Measurements from ENCODE around the gene SUN1. TPM values are rescaled to one million over a fixed set of nuclear protein-coding genes. Genes with fewer than 3 reads are reported as not detected.

The SUN1 gene
- total RNA-seq, 1 donor = 73.4 TPM

DNA sequence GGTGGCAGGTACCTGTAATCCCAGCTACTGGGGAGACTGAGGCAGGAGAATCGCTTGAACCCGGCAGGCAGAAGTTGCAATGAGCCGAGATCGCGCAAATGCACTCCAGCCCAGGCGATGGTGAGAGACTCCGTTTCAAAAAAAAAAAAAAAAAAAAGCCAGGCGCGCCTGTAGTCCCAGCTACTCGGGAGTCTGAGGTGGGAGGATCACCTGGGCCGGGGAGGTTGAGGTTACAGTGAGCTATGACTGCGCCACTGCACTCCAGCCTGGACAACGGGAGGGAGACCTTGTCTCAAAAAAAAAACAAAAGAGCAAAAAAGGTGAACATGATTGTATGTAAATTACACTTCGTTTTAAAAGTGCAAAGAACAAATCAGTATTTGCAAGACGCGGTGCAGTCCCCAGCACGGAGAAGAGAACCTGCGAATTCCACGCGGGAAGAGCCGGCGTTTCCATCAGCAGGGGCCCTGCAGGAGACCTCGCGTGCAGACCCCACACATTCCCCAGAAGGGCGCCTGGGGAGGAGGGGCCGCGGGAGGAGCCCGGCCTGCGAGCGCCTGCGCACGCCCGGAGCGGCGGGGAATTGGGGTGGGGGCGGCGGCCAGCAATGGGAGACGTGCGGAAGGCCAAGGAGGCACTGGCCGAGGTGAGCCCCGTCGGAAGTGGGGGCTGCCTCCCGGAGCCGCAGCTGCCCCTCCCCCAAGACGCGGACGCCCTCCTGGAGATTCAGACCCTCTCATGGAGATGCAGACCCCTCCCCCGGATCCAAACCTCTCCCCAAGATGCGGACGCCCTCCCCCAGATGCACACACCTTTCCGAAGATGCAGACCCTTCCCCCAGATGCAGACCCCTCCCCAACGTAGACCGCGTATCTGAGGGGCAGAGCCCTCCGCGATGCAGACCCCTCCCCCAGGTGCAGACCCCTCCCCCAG, 16.7 kb upstream of the SUN1 start:
- TF ChIP-seq, protein P1, sequence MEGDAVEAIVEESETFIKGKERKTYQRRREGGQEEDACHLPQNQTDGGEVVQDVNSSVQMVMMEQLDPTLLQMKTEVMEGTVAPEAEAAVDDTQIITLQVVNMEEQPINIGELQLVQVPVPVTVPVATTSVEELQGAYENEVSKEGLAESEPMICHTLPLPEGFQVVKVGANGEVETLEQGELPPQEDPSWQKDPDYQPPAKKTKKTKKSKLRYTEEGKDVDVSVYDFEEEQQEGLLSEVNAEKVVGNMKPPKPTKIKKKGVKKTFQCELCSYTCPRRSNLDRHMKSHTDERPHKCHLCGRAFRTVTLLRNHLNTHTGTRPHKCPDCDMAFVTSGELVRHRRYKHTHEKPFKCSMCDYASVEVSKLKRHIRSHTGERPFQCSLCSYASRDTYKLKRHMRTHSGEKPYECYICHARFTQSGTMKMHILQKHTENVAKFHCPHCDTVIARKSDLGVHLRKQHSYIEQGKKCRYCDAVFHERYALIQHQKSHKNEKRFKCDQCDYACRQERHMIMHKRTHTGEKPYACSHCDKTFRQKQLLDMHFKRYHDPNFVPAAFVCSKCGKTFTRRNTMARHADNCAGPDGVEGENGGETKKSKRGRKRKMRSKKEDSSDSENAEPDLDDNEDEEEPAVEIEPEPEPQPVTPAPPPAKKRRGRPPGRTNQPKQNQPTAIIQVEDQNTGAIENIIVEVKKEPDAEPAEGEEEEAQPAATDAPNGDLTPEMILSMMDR (IDR thresholded peaks at IDR 0.05; ENCODE audit: insufficient read depth, low read depth, low read length) = no peak
- no peak for DNase-seq (ENCODE audit: low read depth)
- peak overlapping the region; percentile 71 for H3K4me3 ChIP-seq (ENCODE audit: low read depth, low read length)

- TF ChIP-seq, protein P1 (IDR thresholded peaks at IDR 0.05; ENCODE audit: insufficient read depth, low read depth, low read length) = no peak
- peak; percentile 98 for DNase-seq (ENCODE audit: low read depth)
- peak overlapping the region; percentile 77 for H3K4me3 ChIP-seq (ENCODE audit: low read depth, low read length)
These were observed 16.0 kb upstream of the SUN1 start for GRCh38 chr7:816300-816750.

DNA sequence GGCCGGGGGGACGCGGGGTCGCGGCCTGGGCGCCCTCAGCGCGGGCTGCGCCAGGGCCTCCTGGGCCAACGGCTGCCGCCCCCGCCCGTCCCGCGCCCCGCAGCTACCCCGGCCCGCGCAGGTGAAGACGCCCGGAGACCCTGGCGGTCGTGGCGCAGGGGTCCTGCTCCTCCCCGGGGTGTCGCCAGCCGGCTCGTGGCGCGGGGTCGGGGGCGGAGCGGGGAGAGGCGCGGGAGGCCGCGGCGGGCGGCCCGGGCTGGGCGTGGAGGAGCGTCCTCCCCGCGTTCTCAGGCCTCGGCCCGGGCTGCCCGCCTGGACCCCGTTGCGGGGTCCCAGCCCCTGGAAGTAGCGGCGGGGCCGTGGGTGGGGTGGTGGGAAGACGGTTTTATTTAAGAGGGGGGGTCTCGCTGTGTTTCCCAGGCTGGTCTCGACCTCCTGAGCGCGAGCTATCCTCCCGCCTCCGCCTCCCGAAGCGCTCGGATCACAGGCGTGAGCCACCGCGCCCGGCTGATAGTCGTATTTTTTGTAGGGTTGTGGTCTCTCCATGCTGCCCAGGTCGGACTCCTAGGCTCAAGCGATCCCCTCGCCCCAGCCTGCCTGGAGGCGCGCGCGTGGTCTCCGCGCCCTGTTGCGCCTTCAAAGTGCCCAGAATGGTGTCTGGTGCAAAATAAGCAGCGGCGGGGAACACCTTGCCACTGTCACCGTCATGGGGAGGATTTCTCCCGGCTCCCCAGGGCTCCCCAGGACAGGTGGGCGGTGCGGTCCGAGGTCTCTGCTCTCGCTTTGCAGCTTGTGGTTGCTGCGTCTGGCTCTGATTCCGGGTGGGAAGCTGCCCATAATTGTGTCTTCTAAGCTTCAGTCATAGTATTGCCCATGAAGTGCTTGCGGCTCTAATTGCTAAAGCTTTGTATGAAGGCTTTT, 15.3 kb upstream of the SUN1 start:
- DNase-seq (ENCODE audit: low read depth) = peak; percentile 42
- TF ChIP-seq, protein P1 (IDR thresholded peaks at IDR 0.05; ENCODE audit: insufficient read depth, low read depth, low read length) = no peak
- peak overlapping the region; percentile 77 for H3K4me3 ChIP-seq (ENCODE audit: low read depth, low read length)

- TF ChIP-seq, protein P1 (IDR thresholded peaks at IDR 0.05; ENCODE audit: insufficient read depth, low read depth, low read length) = peak; percentile 42
- no peak for DNase-seq (ENCODE audit: low read depth)
- H3K4me3 ChIP-seq (ENCODE audit: low read depth, low read length) = no peak overlapping the region
These were observed 14.1 kb upstream of the SUN1 start for GRCh38 chr7:818031-818699.

GRCh38 chr7:820341-820740, 11.9 kb upstream of the SUN1 start:
- TF ChIP-seq, protein P1 (IDR thresholded peaks at IDR 0.05; ENCODE audit: insufficient read depth, low read depth, low read length) = no peak
- DNase-seq (ENCODE audit: low read depth) = no peak
- no peak overlapping the region for H3K4me3 ChIP-seq (ENCODE audit: low read depth, low read length)

DNA sequence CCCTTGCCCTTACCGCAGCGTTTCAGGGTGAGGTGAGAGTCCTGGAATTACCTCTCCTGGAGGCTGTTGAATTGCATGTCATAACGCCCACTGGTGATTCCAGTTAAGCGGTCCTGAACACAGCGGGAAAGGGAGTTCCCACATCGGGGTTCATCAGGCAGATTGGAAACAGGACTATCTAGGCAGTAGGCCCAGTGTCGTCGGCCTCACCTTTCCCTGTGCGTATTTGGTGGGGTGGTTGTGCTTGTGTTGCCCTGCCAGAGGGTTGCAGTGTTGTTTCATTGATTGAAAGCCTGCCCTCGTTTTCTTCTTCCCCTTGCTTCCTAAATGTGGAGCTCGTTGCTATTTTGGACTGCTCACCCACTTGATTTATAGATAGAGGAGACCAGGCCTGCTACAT, 10.6 kb upstream of the SUN1 start:
- no peak overlapping the region for H3K4me3 ChIP-seq (ENCODE audit: low read depth, low read length)
- TF ChIP-seq, protein P1 (IDR thresholded peaks at IDR 0.05; ENCODE audit: insufficient read depth, low read depth, low read length) = no peak
- no peak for DNase-seq (ENCODE audit: low read depth)
